WTC11 (cell line): Measurements from ENCODE around the gene PLIN1. TPM values are rescaled to one million over a fixed set of nuclear protein-coding genes. Genes with fewer than 3 reads are reported as not detected.
A peak's percentile ranks its signal among the peaks of the same experiment; 100 is the strongest.

ENCODE experiments used
- ATAC-seq: fragments of 200-7000 bp; cut with Tn5 transposase; 2 replicates; pipeline ENCODE4 v1.10.0; 2021; ENCODE audit warnings: mild to moderate bottlenecking, moderate library complexity
- CTCF ChIA-PET: fragments of 300-600 bp; sonication (Branson Sonifier 250); formaldehyde crosslinking; loops from one replicate; lab custom pipeline; 2021; ENCODE audit warnings: antibody characterized with exemption; lab: Charles Lee
- POLR2A ChIA-PET: fragments of 350-600 bp; sonication (Branson Sonifier 250); formaldehyde crosslinking; loops from one replicate; lab custom pipeline; 2021; ENCODE audit warnings: antibody characterized with exemption; lab: Charles Lee
- DNase-seq: peaks from one replicate; pipeline ENCODE4 v3.0.0; 2021; ENCODE audit warnings: low spot score
- H3K27ac Mint-ChIP-seq: 2 replicates; pipeline ENCODE4 v1.8.0; 2021; ENCODE audit warnings: mixed read lengths
- H3K27me3 Mint-ChIP-seq: 2 replicates; pipeline ENCODE4 v1.8.0; 2021; ENCODE audit warnings: low read depth, mild to moderate bottlenecking, moderate library complexity, mixed read lengths
- H3K36me3 Mint-ChIP-seq: 2 replicates; pipeline ENCODE4 v1.8.0; 2021; ENCODE audit warnings: mixed read lengths
- H3K4me1 Mint-ChIP-seq: 2 replicates; pipeline ENCODE4 v1.8.0; 2022; ENCODE audit warnings: mixed read lengths
- H3K4me3 Mint-ChIP-seq: 2 replicates; pipeline ENCODE4 v1.8.0; 2021; ENCODE audit warnings: mild to moderate bottlenecking, moderate library complexity, mixed read lengths
- H3K9me3 Mint-ChIP-seq: 2 replicates; pipeline ENCODE4 v1.8.0; 2021; ENCODE audit warnings: mixed read lengths
- ATF1 ChIP-seq: sonication (generic); formaldehyde crosslinking; IDR thresholded peaks from 2 replicates; pipeline ENCODE4 v1.8.1; 2023; ENCODE audit warnings: mild to moderate bottlenecking, moderate library complexity, missing genetic modification reagents
- ATF3 ChIP-seq: sonication (generic); formaldehyde crosslinking; conservative IDR thresholded peaks from 2 replicates; pipeline ENCODE4 v1.8.1; 2022; ENCODE audit warnings: mild to moderate bottlenecking, missing genetic modification reagents
- CBFB ChIP-seq: sonication (generic); formaldehyde crosslinking; IDR thresholded peaks from 2 replicates; pipeline ENCODE4 v1.8.1; 2022; ENCODE audit warnings: mild to moderate bottlenecking, low read depth, missing genetic modification reagents
- CDX4 ChIP-seq: fragments of 250-450 bp; sonication (Bioruptor Pico); IDR thresholded peaks from 2 replicates; pipeline ENCODE4 v1.9.0; 2021; ENCODE audit warnings: moderate library complexity, mild to moderate bottlenecking, inconsistent platforms, borderline replicate concordance
- ESRRA ChIP-seq: sonication (generic); formaldehyde crosslinking; IDR thresholded peaks from 2 replicates; pipeline ENCODE4 v1.8.1; 2022; ENCODE audit warnings: mild to moderate bottlenecking, missing genetic modification reagents, borderline replicate concordance
- FOXP1 ChIP-seq: sonication (generic); formaldehyde crosslinking; IDR thresholded peaks from 2 replicates; pipeline ENCODE4 v1.8.0; 2022; ENCODE audit warnings: missing genetic modification reagents, mild to moderate bottlenecking, moderate library complexity, borderline replicate concordance
- FOXP4 ChIP-seq: sonication (generic); formaldehyde crosslinking; IDR thresholded peaks from 2 replicates; pipeline ENCODE4 v1.8.0; 2022; ENCODE audit warnings: mild to moderate bottlenecking, missing genetic modification reagents
- MAX ChIP-seq: sonication (generic); formaldehyde crosslinking; IDR thresholded peaks from 2 replicates; pipeline ENCODE4 v1.8.0; 2022; ENCODE audit warnings: mild to moderate bottlenecking, missing genetic modification reagents
- NFATC4 ChIP-seq: fragments of 250-450 bp; sonication (Bioruptor Pico); IDR thresholded peaks from 2 replicates; pipeline ENCODE4 v1.9.0; 2021; ENCODE audit warnings: mild to moderate bottlenecking
- NR1H2 ChIP-seq: sonication (generic); formaldehyde crosslinking; IDR thresholded peaks from 2 replicates; pipeline ENCODE4 v1.9.0; 2021; ENCODE audit warnings: mild to moderate bottlenecking, moderate library complexity, missing genetic modification reagents
- PREB ChIP-seq: sonication (generic); formaldehyde crosslinking; IDR thresholded peaks from 2 replicates; pipeline ENCODE4 v1.8.1; 2022; ENCODE audit warnings: mild to moderate bottlenecking, missing genetic modification reagents, moderate library complexity, borderline replicate concordance
- SMAD4 ChIP-seq: sonication (generic); formaldehyde crosslinking; IDR thresholded peaks from 2 replicates; pipeline ENCODE4 v1.8.0; 2022; ENCODE audit warnings: mild to moderate bottlenecking, missing genetic modification reagents
- TEAD4 ChIP-seq: sonication (generic); formaldehyde crosslinking; IDR thresholded peaks from 2 replicates; pipeline ENCODE4 v1.8.0; 2022; ENCODE audit warnings: mild to moderate bottlenecking, missing genetic modification reagents
- TP53 ChIP-seq: sonication (generic); formaldehyde crosslinking; IDR thresholded peaks from 2 replicates; pipeline ENCODE4 v1.8.1; 2023; ENCODE audit warnings: mild to moderate bottlenecking, missing genetic modification reagents
- ZNF121 ChIP-seq: sonication (generic); formaldehyde crosslinking; IDR thresholded peaks from 2 replicates; pipeline ENCODE4 v1.8.0; 2023; ENCODE audit warnings: missing genetic modification reagents
- ZNF263 ChIP-seq: sonication (generic); formaldehyde crosslinking; IDR thresholded peaks from 2 replicates; pipeline ENCODE4 v1.8.1; 2022; ENCODE audit warnings: low read depth, mild to moderate bottlenecking, moderate library complexity, missing genetic modification reagents
- ZNF423 ChIP-seq: fragments of 250-450 bp; sonication (Bioruptor Pico); IDR thresholded peaks from 2 replicates; pipeline ENCODE4 v2.1.2; 2022; ENCODE audit warnings: mild to moderate bottlenecking, moderate library complexity
- ZNF512 ChIP-seq: sonication (generic); formaldehyde crosslinking; IDR thresholded peaks from 2 replicates; pipeline ENCODE4 v1.8.1; 2022; ENCODE audit warnings: missing genetic modification reagents, borderline replicate concordance
- total RNA-seq: library from RNA; stranded (reverse); gene quantifications from 3 replicates; pipeline ENCODE4 v1.2.3, GENCODE V29; 2021

PLIN1 gene
- total RNA-seq, 1 experiment from 2014 or later = 0.70 TPM

GRCh38 chr15:89666858-89667705 is 12.1 kb downstream of the PLIN1 start:
- H3K27me3 Mint-ChIP-seq = peaks cover 17% of the 10 kb centered on the region
- H3K4me3 Mint-ChIP-seq = no peak overlapping the region
- H3K4me1 Mint-ChIP-seq = peaks cover 14% of the 10 kb centered on the region
- H3K36me3 Mint-ChIP-seq = no peaks in the 10 kb centered on the region
- ATAC-seq (no peak), DNase-seq (no peak)
- H3K9me3 Mint-ChIP-seq = no peaks in the 10 kb centered on the region
- ChIA-PET CTCF (interaction anchor here (2.0 kb wide), 1 partner anchor 19 kb away, joined by 17 read pairs; no protein-coding TSS in a partner anchor), POLR2A (no interaction called here)
- TF ChIP-seq ZNF263 (CRISPR knock-in tag) (no peak), TP53 (CRISPR knock-in tag) (no peak), ATF1 (no peak), MAX (CRISPR knock-in tag) (no peak), NR1H2 (no peak)
- no peak overlapping the region for H3K27ac Mint-ChIP-seq

GRCh38 chr15:89666184-89666857 is 12.8 kb downstream of the PLIN1 start:
- TF ChIP-seq CDX4 (CRISPR knock-in tag) (no peak), FOXP1 (no peak), TEAD4 (CRISPR knock-in tag) (no peak), ESRRA (CRISPR knock-in tag) (no peak), SMAD4 (CRISPR knock-in tag) (no peak), ZNF512 (CRISPR knock-in tag) (no peak), FOXP4 (CRISPR knock-in tag) (no peak), ATF3 (CRISPR knock-in tag) (no peak), ZNF423 (no peak), ZNF121 (CRISPR knock-in tag) (no peak), CBFB (CRISPR knock-in tag) (no peak), PREB (no peak), NFATC4 (CRISPR knock-in tag) (no peak)
- H3K9me3 Mint-ChIP-seq = no peaks in the 10 kb centered on the region
- H3K4me3 Mint-ChIP-seq = peak overlapping the region; percentile 52
- H3K27me3 Mint-ChIP-seq = peaks cover 17% of the 10 kb centered on the region
- no peaks in the 10 kb centered on the region for H3K36me3 Mint-ChIP-seq
- CTCF ChIA-PET = interaction anchor here (1.0 to 2.0 kb wide), 4 partner anchors 19 to 208 kb away, joined by 3 to 17 read pairs (median 4); no protein-coding TSS in a partner anchor
- peaks cover 14% of the 10 kb centered on the region for H3K4me1 Mint-ChIP-seq
- peak; percentile 15 for ATAC-seq
- no peak overlapping the region for H3K27ac Mint-ChIP-seq
- POLR2A ChIA-PET = no interaction called here
- DNase-seq = no peak
